HG03039 (cell line): Measurements from ENCODE around the gene FANCC.

Experiments used
- ATAC-seq: cut with Tn5 transposase; IDR thresholded peaks from one replicate; pipeline ENCODE4 v1.9.1; 2021; ENCODE audit warnings: mild to moderate bottlenecking, moderate library complexity; ENCODE audit not compliant: unreplicated experiment

FANCC gene

DNA sequence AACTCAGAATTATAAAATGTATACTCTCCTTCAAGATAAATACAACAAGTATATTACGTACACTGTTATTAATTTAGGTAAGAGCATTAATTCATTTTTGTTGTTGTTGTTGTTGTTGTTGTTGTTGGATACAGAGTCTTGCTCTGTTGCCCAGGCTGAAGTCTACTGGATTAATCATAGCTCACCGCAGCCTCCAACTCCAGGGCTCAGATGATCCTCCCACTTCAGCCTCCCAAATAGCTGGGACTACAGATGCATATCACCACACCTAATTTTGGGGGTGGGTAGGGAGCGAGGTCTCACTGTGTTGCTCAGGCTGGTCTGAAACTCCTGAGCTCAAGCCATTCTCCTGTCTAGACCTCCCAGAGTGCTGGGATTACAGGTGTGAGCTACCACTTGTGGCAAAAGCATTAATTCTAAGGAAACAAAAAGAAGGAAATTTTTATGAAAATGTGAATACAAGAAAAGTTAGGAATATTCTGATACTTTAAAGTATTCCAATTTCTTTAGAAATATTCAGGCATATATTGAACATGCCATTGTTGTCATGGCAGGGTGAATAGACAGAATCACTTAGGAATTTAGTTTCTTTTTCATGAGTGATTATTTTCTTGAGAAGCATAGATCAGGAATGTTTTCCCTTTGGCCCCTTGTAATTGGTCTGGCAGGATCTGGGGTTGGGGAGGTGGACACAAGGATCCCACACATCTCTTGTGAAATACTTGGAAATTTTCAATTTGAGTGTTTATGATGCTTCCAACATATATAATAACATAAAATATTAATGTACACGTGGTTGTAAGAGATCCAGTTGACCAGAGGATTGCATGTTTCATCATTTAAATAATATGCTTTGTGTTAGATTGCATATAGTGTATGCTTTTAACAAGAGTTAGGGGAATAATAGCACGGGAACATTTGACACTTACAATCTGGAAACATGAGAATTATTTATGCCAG lies 263.6 kb downstream of the FANCC start:
- ATAC-seq: no peak

DNA sequence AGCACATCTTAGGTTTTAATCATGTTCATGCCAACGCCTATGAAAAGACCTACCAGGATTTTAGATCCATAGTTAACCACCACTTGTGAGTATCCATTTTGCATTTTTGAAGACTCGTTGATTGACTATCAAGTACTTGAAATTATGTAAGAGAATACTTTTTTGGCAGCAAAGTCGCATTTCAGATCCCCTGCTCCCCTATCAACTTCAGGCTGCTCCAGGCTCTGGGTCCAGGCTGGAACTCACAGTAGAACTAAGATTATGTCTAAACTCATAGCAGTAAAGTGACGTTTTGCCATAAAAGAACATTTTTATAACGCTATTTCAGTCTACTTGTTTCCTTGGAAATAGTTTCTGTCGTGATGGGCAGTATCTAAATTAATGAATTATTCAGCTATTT lies 267.7 kb downstream of the FANCC start:
- ATAC-seq: no peak
